ENCODE results near the gene PDCD4.

PDCD4 gene

DNA sequence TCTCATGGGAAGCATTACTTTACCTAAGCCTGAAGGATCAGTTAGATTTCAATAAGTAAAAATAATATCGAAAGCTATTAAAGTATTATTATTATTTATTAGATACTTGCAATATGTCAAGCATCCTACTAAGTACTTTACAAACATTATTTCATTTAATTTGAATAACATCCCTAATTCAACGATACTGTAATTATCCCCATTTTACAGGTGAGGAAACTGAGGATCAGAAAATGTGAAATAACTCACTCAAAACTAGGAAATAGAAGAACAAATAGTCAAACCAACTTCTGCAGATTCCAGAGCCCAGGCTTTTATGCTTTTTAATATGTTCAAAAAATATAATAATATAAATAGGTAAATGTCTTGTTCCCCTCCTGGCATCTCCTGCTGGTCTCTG, 10.3 kb upstream of the PDCD4 start:
- DNase-seq (ENCODE audit: low spot score) = no peak

DNA sequence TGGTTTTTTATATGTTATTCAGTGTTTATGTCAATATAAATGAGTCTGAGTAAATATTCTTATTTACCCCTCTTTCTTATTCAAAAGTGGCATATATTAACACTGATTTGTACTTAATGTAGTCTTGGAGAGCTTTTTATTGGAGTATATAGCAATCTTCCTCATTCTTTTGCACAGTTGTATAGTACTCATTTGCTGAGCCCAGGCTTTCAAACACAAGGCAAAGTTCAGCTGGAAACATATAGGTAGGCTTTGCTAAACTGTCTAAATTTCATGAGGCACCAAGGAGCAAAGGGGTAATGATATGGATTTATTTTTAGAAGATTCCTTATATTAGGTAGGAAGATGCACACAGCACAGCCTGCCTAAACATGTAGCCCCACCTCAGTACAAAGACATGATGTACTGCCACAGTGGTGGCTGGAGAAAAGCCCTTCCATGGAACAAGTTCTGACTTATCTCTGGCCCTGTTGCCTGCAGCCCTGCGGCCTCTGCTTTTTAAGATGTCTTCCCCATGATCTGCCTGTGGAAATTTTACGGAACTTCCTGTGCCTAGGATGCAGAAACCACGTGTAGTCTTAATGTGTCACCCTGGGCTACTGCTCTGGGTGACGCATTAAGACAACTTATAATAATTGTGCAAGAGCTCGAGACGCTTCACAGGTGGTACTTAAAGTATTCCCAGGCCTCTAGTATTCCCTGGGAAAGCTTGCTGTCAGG, 9.6 kb upstream of the PDCD4 start:
- no peak for DNase-seq (ENCODE audit: low spot score)

DNA sequence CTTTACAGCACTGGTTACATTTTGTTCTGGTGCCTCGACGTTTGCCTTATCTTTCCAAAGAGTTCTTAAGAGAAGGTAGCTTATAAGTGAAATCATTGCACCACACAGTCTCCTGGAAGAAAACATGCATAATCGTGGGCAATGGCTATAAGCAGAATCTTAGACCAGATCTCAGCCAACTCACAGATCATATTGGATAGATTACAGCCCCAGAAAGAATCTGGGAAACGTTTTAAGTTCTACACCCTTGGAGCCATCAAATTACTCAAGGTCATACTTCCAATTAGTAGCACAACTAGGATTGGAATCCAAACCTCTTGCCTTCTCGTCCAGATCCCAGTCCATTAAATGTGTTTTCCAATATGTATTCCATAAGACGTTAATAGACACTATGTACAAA, 8.8 kb upstream of the PDCD4 start:
- DNase-seq (ENCODE audit: low spot score) = no peak

DNA sequence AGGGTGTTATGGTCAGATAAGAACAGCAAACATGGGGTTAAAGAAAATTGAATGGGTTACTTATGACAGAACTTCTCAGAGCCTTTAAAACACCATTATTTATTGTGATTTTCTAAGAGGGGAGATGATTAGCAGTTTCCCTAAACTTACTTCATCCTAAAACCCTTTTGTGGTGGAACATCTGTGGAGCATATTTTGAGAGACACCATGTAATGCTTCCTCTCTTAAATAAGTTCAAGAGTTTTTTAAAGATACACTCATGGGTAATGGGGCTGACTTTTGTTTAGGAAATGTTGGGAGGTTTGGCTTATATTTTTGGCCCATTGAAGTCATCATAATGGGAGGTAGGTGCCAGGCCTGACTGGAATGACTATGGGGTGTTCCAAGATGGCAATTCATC, 8.4 kb upstream of the PDCD4 start:
- no peak for DNase-seq (ENCODE audit: low spot score)

DNA sequence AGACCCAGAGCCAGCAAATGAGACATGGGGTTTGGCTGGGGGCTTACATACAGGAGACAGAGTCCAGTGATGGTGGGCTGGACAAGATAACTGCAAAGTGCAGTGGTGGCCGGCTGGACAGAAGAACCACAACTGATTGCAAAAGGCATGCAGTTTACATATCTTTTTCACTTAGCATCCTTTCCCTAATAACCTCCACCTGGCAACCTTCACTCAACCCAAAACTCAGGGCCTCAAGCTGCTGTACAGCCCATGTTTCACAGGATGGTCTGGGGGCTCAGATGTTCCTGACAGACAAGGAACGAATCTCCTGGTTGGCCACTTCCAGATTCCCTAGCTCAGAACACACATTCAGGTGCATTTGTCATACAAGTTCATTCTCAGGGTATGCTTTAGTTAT, 7.8 kb upstream of the PDCD4 start:
- no peak for DNase-seq (ENCODE audit: low spot score)

DNA sequence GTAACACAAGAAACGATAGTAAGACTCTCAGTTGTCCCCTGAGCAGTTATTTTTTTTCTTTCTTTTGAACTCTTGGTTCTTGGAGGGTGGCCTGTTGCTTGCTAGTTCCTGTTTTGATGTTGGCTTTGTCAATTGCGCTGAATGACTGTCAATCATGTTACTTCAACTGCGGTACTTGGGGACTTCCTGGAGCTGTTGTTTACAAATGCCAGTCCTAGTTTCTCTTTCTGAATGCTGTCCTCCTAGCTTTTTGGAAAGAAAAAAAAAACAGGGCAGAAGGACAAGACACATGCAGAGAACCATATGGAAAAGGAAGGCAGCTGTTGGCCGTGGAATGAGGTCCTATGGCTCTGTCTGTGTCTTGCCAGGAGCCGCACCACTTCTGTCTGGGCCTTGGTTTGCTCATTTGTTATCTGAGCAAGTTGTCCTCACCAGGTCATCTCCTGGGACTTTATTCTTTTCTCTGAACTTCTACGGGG, 7.0 kb upstream of the PDCD4 start:
- DNase-seq (ENCODE audit: low spot score) = peak; percentile 59

DNA sequence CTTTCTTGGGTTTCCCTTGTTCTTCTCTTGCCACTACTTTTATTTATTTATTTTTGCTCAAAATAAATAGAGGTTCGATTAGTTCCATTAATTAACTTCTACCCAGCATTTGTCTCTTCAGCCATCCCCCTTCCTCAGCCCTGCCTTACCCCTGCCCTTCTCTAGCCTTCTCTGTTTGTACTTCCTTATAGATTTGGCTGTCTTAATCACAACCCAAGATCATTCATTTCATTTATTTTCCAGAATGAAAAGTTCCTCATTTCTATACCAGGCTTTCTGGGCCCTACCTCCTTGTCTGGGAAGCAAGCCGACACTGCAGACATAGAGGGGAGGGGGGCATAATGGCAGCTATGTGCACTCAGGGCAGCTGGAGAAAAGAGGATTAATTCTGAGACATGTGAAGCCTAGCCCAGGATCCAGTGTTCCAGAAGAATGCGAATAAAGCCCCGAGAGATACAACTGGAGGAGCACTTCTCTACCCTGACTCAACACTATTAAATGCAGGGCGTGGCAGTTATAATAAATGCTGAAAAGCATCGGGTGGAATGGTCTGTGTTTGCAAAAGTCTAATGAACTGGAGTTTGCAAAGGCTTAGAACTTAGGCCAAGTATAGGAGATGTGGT, 6.4 kb upstream of the PDCD4 start:
- no peak for DNase-seq (ENCODE audit: low spot score)

DNA sequence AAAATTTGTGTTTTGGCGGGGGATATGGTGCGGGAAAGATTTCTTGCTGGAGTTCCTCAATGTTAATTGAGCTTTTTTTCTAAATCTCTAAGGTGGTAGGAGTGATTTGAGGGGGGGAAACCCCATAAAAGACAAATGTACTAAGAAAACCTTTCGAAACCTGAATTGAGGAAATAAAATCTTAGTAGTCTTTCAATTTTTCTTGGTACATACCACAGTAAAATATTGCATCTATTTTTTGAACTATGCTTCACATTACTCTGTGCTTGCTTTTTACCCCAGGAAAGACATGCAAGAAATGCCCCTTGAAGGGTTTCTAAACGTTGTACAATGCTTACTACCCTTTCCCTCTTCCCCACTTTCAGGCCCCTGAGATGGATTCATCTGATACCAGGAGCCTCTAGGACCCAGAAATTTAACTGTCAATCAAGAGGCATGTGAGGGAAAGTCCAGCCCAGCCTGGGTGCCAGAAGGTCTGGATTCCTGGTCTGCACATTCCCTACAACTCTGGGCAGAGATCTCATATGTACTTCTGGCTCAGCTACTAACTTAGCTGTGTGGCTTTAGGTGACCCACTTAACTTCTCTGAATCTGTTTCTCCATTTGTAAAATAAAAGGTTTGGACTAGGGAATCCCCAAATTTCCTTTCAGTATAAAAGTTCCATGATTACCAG, 5.8 kb upstream of the PDCD4 start:
- DNase-seq (ENCODE audit: low spot score) = no peak

DNA sequence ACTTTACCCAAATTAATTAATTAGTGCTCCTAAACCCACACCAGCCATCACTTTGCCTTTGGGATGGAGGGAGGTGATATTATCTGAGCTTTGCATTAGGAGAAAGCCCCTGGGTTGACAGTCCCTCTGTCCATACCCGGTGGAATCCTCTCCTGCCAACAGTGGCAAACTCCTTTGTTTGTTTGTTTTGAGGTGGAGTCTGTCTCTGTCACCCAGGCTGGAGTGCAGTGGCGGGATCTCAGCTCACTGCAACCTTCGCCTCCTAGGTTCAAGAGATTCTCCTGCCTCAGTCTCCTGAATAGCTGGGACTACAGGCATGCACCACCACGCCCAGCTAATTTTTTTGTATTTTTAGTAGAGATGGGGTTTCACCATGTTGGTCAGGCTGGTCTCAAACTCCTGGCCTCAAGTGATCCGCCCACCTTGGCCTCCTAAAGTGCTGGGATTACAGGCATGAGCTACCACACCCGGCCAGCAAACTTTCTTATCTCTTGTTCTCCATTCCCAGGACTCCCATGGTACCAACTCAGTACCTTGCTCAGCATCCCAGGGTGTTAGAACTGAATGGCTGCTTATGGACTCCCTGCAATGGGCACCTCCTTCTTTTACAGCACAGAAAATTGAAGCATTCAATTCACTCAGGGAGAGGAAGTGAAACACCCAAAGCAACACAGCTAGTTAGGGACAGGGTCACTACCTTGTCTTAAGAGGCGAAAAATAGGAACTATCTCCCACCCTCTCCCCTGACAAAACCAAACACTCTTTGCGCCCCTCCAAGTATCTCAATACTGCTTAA, 4.5 kb upstream of the PDCD4 start:
- DNase-seq (ENCODE audit: low spot score) = peak; percentile 47

DNA sequence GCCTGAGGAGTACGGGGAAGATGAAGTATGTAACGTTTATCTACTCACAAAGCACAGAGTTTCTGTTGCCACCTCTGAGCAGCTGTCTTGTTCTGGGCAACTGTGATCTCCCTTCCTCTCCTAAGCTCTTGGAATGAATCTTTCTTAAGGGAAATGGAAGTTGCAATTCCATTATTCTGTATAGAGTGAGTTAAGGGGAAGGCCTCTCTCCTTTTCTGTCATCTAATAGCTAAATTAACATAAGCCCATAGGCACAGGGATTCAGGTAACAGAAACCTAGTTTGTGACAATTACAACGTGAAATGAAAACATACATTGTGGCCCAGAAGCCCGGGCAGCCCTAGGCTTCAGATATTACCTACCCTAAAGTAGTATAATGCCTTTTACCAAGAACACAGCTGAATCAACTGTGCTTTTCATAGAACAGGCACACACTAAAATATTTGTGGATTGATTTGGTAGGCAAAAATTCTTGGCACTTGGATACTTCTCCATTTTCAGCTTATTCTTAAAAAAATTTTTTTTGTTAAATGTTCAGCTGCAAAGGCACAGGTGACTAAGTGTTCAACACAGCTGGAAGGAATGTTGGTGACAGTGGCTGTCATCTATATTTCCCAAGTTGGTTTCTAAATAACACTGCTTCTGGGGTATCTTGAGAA, 3.8 kb upstream of the PDCD4 start:
- DNase-seq (ENCODE audit: low spot score) = no peak

DNA sequence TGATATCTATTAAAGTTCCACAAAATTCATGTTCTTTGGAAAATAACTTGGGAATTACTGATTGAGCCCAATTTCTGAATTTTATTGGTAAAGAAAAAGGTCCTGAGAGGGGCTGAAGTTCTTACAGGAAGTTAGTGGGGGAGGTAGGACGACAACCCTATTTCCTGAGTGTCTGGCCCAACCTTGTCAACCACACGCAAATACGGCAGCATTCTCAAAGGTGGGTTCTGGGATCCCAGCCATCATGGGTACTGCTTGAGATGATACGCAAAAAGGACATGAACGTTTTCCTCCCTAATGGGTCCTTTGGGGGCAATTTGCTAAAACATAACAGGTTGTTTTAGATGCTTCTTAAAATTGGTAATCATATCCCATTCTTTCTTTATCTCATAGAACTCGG, 2.7 kb upstream of the PDCD4 start:
- no peak for DNase-seq (ENCODE audit: low spot score)

DNA sequence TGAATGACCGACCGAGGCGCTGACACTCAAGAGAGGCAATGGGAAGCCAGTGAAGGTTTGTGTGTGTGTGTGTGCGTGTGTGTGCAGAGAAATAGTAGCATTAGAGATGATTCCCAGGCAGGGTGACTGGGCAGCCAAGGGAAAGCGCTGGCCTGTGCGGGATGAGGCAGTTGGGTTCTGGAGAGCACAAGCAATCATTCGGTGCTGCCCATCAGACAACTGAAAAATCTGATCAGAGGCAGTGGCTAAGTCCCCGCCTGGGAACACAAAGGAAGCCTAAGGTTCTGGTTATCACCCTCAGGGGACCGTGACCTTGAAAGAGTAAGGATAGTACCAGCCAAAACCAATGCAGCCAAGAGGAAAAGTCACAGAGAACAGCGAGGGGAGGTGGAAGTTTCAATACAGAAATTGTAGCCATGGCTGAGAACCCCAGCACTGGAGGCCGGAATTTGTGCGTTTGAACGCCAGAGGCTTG, 868 bp upstream of the PDCD4 start:
- DNase-seq (ENCODE audit: low spot score) = no peak

DNA sequence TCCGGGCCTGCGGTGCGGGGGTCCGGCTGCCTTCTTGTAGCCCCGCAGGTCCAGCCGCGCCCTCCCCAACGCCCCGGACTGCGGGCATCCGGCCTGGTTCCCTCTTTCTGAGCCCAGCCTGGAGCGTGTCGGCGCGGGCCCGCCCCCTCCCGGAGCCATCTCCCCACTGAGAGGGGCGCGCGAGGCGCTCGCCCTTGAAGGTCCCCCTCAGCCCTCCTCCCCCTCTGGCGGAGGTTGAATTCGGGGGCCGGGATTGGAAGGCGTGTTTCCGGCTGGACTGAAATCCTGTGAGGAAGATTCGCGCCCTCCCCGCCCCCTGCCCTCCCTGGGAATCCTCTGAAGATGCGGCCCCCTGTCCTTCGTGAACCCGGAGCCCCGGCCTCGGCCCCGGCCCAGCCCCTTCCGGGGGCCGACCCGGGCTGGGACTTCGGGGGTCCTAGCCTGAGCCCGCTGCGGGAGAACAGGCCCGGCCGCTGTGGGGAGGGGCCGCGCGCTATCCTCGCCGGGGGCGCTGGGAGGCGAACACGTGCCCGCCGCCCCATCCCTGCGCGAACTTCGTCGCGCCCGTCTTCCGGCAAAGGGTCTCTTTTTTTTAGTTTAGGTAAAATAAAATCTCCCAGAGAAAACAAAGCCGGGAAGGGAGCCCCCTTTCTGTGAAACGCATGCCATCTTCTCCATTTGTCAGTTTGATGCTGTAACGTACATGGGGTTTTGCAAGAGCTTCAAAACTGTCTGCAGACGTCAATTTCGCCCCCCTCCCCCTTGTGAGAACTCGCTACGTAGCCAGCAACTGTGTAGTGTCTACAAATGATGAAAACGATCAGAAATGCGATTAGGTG, 636 bp downstream of the PDCD4 start:
- peak; percentile 73 for DNase-seq (ENCODE audit: low spot score)

DNA sequence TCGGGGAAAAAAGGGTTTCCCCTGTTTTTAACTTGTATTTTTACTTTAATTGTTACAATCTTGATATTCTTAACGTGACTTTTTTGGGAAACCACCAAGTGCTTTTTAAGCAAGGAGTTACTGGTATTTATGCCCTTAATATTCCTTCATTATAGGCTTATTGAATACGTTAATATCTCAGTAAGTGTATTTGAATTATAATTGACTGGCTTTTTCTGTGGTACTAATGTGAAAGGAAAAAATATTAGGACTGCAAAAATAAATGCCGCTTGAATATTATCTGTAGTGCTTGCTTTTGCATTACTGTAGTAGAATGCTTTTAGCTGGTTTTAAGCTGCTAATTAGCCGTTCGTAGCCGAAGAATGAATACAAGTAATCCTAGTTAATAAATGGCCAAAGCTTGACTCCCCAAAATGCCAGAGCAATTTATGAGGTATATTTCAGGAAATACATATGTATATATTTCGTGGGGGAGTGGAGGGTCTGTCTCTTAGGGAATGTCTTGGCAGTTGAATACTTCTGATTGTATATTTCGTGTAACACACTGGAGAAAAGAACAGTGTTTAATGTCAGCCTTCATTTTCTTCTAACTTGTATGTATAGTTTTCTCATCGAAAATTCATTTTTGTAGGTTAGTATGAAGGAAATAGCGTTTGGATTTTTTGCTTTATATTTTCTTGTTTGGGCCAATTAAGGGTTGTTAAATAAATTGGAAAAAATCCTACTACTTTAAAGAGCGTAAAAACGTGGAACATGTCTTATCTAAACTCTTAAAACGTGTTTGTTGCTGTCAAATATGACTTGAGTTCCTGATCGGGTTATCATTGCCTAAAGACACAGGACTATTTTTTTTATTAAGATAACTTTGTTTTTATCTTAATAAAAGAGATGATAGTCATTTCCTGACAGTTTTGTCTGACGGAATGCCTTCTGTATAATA, 1.5 kb downstream of the PDCD4 start:
- no peak for DNase-seq (ENCODE audit: low spot score)

DNA sequence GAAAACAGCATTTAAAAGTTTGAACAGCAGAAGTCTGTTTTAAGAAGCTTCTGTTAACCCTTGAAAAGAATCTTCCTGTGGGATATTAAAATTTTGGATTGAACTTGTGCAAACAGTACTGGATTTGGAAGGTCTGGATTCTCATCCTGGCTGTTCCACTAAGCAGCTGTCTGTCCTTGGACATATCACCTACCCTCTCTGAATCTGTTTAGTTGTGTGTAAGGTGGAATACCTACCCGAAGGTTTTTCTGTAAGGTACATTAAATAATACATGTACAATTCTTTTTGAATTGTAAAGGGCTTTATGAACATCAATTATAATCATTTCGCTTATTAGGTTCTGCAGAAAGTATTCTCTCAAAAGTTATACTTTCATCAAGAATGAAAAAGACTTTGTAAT, 2.2 kb downstream of the PDCD4 start:
- DNase-seq (ENCODE audit: low spot score) = no peak

DNA sequence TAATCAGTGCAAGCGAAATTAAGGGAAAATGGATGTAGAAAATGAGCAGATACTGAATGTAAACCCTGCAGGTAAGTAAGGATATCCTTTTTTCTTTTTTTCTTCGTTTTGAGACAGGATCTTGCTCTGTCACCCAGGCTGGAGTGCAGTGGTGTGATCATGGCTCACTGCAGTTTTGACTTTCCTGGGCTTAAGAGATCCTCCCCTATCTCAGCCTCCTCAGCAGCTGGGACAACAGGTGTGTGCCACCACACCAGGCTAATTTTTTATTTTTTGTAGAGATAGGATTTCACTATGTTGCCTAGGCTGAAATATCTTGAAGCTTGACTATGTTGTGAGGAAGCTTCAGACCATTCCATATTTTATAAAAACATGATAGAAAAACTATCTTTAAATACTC, 4.3 kb downstream of the PDCD4 start:
- DNase-seq (ENCODE audit: low spot score) = no peak

DNA sequence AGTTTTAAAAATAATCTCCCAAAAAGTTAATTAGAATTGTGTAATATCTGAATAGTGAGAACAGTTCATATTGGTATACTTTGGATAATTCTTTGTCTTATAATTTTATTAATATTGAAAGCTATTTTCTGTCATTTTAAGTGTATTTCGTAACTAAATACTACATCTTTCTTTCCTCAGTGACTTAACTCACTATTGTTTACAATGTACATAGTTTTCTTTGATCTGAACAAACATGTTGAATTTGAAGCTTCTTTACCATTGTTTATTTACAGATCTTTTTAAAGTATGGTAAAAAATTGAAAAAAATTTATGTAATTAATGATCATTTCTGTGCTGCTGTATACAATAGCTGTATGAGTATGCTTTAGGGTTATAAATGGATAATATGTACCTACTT, 5.1 kb downstream of the PDCD4 start:
- no peak for DNase-seq (ENCODE audit: low spot score)

DNA sequence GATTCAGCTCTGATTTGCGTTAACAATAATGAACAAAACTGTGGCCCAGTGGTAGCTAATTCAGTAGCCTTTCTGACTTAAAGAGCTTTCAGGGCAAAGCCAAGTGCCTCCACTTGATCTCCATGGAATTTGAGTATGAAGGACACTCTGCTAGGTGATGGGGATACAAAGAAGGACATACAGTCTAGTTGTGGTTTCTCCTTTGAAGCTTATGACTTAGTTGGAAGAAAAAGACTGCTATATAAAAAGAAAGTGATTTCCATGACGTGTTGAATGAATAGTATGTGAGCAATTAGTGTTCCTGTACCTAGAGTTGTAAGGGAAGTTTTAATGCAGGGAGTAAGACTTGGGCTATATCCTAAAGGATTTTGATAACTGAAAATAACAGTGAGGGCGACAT, 8.3 kb downstream of the PDCD4 start:
- no peak for DNase-seq (ENCODE audit: low spot score)

DNA sequence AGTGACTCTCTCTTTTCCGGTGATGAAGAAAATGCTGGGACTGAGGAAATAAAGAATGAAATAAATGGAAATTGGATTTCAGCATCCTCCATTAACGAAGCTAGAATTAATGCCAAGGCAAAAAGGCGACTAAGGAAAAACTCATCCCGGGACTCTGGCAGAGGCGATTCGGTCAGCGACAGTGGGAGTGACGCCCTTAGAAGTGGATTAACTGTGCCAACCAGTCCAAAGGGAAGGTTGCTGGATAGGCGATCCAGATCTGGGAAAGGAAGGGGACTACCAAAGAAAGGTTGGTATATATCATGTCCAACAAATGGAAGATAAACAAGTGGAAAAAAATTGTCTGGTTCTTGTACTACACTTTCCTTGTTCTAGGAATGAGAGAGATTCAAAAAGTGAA, 9.5 kb downstream of the PDCD4 start:
- no peak for DNase-seq (ENCODE audit: low spot score)

DNA sequence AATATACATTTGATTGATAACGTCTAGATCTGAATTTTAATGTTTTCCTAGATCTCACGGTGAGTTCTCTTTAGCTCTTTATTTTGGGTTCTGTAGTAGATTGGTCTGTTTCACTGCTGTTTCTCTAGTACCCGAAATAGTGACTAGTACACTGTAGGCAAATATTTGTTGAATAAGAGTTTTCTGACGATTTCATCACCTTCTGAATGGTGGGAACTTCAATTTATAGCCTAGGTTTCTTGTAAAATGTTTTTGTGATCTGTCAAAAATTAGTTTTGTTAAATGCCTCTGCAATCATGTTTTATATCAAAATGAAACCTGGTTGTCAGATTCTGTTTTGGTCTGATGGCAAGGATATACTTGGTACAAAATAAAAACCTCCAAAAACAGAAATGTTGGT, 10.2 kb downstream of the PDCD4 start:
- DNase-seq (ENCODE audit: low spot score) = no peak
